ENCODE data around the gene DENND6B.
"Not testable (repeated sequence)": the region's sequence is repeated elsewhere in the genome, so short reads cannot be mapped to it uniquely, and the experiment has no call there.

DNA sequence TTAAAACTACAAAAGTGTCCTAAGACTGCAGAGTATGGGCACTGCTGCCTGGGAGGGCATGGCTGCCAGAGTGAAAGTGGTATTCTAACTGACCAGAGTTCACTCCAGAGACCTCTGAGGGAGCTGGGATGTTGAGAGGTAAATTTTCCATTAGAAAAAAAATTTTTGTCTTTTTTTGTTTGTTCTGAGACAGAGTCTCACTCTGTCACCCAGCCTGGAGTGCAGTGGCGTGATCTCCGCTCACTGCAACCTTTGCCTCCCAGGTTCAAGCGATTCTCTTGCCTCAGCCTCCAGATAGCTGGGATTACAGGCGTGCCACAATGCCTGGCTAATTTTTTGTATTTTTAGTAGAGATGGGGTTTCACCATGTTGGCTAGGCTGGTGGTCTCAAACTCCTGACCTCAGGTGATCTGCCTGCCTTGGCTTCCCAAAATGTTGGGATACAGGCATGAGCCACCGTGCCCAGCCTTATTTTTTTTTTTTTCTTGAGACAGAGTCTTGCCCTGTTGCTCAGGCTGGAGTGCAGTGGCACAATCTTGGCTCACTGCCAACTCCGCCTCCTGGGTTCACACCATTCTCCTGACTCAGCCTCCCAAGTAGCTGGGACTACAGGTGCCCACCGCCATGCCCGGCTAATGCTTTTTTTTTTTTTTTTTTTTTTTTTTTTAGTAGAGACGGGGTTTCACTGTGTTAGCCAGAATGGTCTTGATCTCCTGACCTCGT is 4.3 kb downstream of the DENND6B start:
- TF ChIP-seq, protein P1, sequence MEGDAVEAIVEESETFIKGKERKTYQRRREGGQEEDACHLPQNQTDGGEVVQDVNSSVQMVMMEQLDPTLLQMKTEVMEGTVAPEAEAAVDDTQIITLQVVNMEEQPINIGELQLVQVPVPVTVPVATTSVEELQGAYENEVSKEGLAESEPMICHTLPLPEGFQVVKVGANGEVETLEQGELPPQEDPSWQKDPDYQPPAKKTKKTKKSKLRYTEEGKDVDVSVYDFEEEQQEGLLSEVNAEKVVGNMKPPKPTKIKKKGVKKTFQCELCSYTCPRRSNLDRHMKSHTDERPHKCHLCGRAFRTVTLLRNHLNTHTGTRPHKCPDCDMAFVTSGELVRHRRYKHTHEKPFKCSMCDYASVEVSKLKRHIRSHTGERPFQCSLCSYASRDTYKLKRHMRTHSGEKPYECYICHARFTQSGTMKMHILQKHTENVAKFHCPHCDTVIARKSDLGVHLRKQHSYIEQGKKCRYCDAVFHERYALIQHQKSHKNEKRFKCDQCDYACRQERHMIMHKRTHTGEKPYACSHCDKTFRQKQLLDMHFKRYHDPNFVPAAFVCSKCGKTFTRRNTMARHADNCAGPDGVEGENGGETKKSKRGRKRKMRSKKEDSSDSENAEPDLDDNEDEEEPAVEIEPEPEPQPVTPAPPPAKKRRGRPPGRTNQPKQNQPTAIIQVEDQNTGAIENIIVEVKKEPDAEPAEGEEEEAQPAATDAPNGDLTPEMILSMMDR (conservative IDR thresholded peaks at IDR 0.05) = not testable (repeated sequence)
- TF ChIP-seq EZH2 (IDR thresholded peaks at IDR 0.05; ENCODE audit: low read depth) = not testable (repeated sequence)
